ENCODE data around the gene ENPP3.

The ENPP3 gene

DNA sequence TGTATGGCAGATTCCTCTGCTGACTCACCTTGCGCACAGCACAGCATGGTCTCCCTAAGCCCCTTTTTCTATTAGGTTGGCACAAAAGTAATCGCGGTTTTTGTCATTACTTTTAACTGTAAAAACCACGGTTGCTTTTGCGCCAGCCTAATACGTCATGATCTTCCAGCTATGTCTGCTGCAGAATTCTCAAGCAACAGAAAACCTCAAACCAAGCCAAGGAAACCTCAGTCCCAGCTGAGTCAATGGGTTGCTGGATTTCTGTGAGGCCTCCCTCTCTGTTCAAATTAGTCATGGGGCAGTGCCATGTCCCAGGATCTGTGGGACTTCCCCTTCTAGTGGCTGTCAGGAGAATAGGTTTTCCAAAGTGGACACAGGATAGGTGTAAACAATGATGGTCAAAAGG lies 155.0 kb downstream of the ENPP3 start:
- Histone ChIP-seq H3K4me1 (ENCODE audit: insufficient read depth, insufficient read length) (no peaks in the 10 kb centered on the region), H3K4me3 (ENCODE audit: insufficient read length, low read depth) (no peak overlapping the region), H3K9ac (ENCODE audit: insufficient read length, low read depth) (no peak overlapping the region), H3K27me3 (ENCODE audit: insufficient read depth, insufficient read length) (no peaks in the 10 kb centered on the region), H3K36me3 (ENCODE audit: insufficient read depth, insufficient read length, low read length) (no peaks in the 10 kb centered on the region), H3K9me3 (ENCODE audit: insufficient read depth, low read length) (no peaks in the 10 kb centered on the region)
- no peak for DNase-seq (ENCODE audit: low read depth, low spot score)
- TF ChIP-seq YY1 (IDR thresholded peaks at IDR 0.05; ENCODE audit: insufficient read depth, insufficient read length) (no peak), SUZ12 (IDR thresholded peaks at IDR 0.05; ENCODE audit: extremely low read depth, insufficient read depth, insufficient read length) (no peak)

DNA sequence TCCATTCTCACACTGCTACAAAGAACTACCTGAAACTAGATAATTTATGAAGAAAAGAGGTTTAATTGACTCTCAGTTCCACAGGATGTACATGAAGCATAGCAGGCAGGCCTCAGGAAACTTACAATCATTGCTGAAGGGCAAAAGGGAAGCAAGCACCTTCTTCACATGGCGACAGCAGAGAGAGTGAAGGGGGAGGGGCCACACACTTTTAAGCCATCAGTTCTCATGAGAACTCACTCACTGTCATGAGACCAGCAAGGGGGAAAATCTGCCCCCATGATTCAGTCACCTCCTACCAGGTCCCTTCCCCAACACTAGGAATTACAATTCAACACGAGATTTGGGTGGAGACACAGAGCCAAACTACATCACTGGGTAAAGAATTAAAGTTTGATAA lies 158.3 kb downstream of the ENPP3 start:
- no peaks in the 10 kb centered on the region for H3K36me3 ChIP-seq (ENCODE audit: insufficient read depth, insufficient read length, low read length)
- H3K4me1 ChIP-seq (ENCODE audit: insufficient read depth, insufficient read length), result no peaks in the 10 kb centered on the region
- no peaks in the 10 kb centered on the region for H3K27me3 ChIP-seq (ENCODE audit: insufficient read depth, insufficient read length)
- TF ChIP-seq YY1 (IDR thresholded peaks at IDR 0.05; ENCODE audit: insufficient read depth, insufficient read length) (no peak), ZNF274 (IDR thresholded peaks at IDR 0.05; ENCODE audit: low read depth, low read length) (no peak), SUZ12 (IDR thresholded peaks at IDR 0.05; ENCODE audit: extremely low read depth, insufficient read depth, insufficient read length) (no peak)
- no peak overlapping the region for H3K9ac ChIP-seq (ENCODE audit: insufficient read length, low read depth)
- H3K9me3 ChIP-seq (ENCODE audit: insufficient read depth, low read length), result no peaks in the 10 kb centered on the region
- no peak for DNase-seq (ENCODE audit: low read depth, low spot score)
- no peak overlapping the region for H3K4me3 ChIP-seq (ENCODE audit: insufficient read length, low read depth)
